Glutamatergic neuron (in vitro differentiated cells): ENCODE data around the gene GLIS1. TPM values are rescaled to one million over a fixed set of nuclear protein-coding genes. Genes with fewer than 3 reads are reported as not detected.

Source experiments
- DNase-seq: peaks from one replicate; pipeline ENCODE4 v3.0.0; 2022
- H3K27ac Mint-ChIP-seq: one replicate; pipeline ENCODE4 v1.8.0; 2020; ENCODE audit warnings: mild to moderate bottlenecking, mixed read lengths, inconsistent platforms; ENCODE audit not compliant: unreplicated experiment
- H3K27me3 Mint-ChIP-seq: one replicate; pipeline ENCODE4 v1.8.0; 2020; ENCODE audit warnings: mild to moderate bottlenecking, moderate library complexity, mixed read lengths, inconsistent platforms; ENCODE audit not compliant: unreplicated experiment
- H3K36me3 Mint-ChIP-seq: one replicate; pipeline ENCODE4 v1.8.0; 2020; ENCODE audit warnings: mild to moderate bottlenecking, mixed read lengths, inconsistent platforms; ENCODE audit not compliant: unreplicated experiment
- H3K4me1 Mint-ChIP-seq: one replicate; pipeline ENCODE4 v1.8.0; 2020; ENCODE audit warnings: mild to moderate bottlenecking, low read depth, mixed read lengths, inconsistent platforms; ENCODE audit not compliant: unreplicated experiment
- H3K4me3 Mint-ChIP-seq: one replicate; pipeline ENCODE4 v1.8.0; 2020; ENCODE audit warnings: mild to moderate bottlenecking, mixed read lengths, inconsistent platforms; ENCODE audit not compliant: unreplicated experiment
- H3K9me3 Mint-ChIP-seq: one replicate; pipeline ENCODE4 v1.8.0; 2020; ENCODE audit warnings: mild to moderate bottlenecking, moderate library complexity, mixed read lengths, inconsistent platforms; ENCODE audit not compliant: unreplicated experiment
- total RNA-seq: library from RNA; stranded (reverse); fragmentation: NEBNext Ultra II Directional; extraction: Animal tissue kit (Norgen Biotek cat#: 25700); gene quantifications from one replicate; pipeline ENCODE4 v1.2.1, GENCODE V29; 2021; ENCODE audit not compliant: unreplicated experiment
- TF ChIP-seq, protein P1 (sequence below): fragments of 200-600 bp; sonication (generic); IDR thresholded peaks from one replicate; pipeline ENCODE4 v1.5.0; 2021; ENCODE audit not compliant: partially characterized antibody, unreplicated experiment

The GLIS1 gene
- total RNA-seq, 1 donor from 2014 or later = 0.76 TPM

DNA sequence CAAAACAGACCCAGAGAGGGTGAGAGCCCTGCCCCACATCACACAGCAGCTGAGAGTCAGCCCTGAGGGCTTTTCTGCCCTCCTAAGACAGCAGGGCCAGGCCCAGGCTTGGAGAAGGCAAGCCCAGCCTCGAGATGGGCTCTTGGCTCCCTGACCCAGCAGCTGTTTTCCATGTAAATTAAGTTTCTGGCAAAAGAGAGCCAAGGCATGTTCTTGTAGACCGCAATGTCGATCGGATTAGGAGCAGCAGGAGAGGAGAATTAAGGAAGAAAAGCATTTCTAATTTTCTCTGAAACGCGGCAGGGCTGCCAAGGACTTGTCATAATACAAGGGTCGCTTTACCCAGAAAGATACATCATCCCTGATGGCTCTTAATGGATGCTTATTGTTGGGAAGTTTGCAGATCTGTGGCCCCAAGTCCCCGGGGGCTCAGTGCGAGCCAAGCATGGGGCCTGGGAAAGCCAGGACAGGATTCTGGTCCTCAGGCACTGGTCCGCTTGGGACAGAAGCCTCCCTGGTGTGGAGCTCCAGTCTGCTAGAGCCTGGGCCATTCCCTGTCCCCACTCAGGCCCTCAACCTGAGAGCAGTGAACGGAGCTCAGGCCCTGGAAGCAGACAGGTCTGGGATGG lies 216.9 kb downstream of the GLIS1 start:
- Mint-ChIP-seq H3K27me3 (peaks cover 8% of the 10 kb centered on the region), H3K36me3 (no peaks in the 10 kb centered on the region), H3K9me3 (peaks cover 8% of the 10 kb centered on the region), H3K4me1 (peaks cover 47% of the 10 kb centered on the region), H3K27ac (no peak overlapping the region), H3K4me3 (no peak overlapping the region)
- DNase-seq = no peak
- TF ChIP-seq, protein P1, sequence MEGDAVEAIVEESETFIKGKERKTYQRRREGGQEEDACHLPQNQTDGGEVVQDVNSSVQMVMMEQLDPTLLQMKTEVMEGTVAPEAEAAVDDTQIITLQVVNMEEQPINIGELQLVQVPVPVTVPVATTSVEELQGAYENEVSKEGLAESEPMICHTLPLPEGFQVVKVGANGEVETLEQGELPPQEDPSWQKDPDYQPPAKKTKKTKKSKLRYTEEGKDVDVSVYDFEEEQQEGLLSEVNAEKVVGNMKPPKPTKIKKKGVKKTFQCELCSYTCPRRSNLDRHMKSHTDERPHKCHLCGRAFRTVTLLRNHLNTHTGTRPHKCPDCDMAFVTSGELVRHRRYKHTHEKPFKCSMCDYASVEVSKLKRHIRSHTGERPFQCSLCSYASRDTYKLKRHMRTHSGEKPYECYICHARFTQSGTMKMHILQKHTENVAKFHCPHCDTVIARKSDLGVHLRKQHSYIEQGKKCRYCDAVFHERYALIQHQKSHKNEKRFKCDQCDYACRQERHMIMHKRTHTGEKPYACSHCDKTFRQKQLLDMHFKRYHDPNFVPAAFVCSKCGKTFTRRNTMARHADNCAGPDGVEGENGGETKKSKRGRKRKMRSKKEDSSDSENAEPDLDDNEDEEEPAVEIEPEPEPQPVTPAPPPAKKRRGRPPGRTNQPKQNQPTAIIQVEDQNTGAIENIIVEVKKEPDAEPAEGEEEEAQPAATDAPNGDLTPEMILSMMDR = no peak

DNA sequence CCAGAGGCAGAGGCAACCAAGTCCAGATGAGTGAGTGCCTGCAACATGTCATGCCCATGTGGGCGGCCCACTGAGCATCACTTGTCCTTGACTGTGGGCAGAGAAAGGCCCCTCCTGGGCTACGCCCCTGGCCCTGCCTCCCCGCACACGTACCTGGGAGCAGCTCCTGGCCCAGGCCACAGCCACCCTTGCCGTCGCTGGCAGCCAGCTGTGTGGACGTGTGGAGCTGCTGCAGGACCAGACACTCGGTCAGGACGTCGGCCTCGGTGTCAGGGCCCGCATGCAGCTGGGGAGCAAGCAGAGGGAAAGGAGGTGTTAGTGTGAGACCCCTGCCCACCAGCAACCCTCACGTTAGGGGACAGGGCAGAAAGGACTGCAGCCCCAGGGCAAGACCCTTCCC lies 218.5 kb downstream of the GLIS1 start:
- Mint-ChIP-seq H3K27me3 (peaks cover 4% of the 10 kb centered on the region), H3K4me3 (no peak overlapping the region), H3K36me3 (no peaks in the 10 kb centered on the region), H3K27ac (peak overlapping the region; percentile 69), H3K4me1 (peaks cover 39% of the 10 kb centered on the region), H3K9me3 (peaks cover 5% of the 10 kb centered on the region)
- no peak for DNase-seq
- TF ChIP-seq, protein P1 = no peak

DNA sequence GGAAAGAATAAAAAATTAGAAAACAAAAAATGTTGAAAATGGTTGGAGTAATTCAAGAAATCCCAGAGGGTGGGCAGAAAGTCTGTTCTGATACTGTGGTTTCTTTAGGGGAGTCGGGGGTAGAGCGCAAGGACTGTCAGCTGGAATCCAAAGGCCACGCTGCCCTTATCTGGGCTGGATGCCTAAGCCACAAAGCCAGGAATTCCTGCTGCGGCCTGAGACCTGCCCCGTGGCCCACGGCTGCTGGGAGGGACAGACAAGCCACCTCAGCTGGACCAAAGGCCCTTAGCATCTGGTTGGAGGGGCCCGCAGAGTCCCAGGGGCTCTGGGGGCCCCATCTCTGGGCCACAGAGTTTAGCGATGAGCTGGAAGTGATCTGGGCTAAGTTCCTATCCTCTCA lies 219.5 kb downstream of the GLIS1 start:
- no peak for DNase-seq
- peak overlapping the region; percentile 31 for H3K27ac Mint-ChIP-seq

DNA sequence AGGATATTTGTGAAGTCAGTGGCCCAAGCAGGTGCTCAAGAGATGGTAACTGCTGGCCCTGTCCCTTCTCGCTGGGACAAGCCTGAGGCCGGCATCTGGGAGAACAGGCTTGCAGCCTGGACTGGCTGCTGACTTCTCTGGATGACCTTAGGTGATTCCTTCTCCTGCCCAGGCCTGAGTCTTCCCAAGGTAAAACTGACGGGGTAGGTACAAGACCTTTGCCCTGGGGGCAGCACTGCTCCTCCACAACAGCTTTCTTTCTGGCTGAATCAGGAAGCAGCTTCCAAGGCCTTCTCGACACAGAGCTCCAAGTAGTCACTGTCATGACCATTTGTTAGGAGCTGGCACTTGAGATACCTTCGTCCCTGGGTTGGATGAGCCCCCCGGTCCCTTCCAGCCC lies 220.2 kb downstream of the GLIS1 start:
- no peak overlapping the region for H3K4me3 Mint-ChIP-seq
- DNase-seq = no peak
- H3K27ac Mint-ChIP-seq = peak overlapping the region; percentile 89
- H3K4me1 Mint-ChIP-seq = peaks cover 40% of the 10 kb centered on the region
- no peaks in the 10 kb centered on the region for H3K36me3 Mint-ChIP-seq
- TF ChIP-seq, protein P1 = no peak
- H3K27me3 Mint-ChIP-seq = peaks cover 2% of the 10 kb centered on the region
- peaks cover 5% of the 10 kb centered on the region for H3K9me3 Mint-ChIP-seq

More for the DNA sequence above, 219.5 kb downstream of the GLIS1 start:
- H3K9me3 Mint-ChIP-seq = peaks cover 5% of the 10 kb centered on the region
- H3K36me3 Mint-ChIP-seq = no peaks in the 10 kb centered on the region
- TF ChIP-seq, protein P1 = no peak
- H3K27me3 Mint-ChIP-seq = peaks cover 2% of the 10 kb centered on the region
- no peak overlapping the region for H3K4me3 Mint-ChIP-seq
- peaks cover 43% of the 10 kb centered on the region for H3K4me1 Mint-ChIP-seq

DNA sequence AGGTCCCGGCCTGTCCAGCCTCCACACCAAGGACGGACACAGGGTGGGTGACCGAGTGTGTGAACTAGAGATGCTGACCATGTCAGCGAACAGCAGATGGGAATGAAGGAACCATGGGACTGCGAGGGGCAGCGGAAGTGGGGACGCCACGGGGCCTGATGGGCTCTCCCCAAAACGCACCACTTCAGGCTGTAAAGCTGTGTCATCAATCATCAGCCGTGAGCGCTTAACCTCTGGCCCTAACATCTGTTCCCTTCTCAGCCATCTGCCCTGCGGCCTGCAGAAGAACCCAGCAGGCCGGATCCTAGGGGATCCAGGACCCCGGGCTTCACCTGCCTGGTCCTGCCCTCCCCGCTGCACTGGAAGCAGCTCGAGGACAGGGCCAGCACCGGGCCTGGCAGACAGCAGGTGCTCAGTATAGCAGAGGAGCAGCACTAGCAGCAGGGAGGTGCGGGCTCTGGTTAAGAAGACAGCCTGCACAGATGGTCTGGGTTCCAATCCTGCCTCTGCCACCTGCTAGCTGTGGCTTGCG lies 221.1 kb downstream of the GLIS1 start:
- Mint-ChIP-seq H3K36me3 (no peaks in the 10 kb centered on the region), H3K4me1 (peaks cover 40% of the 10 kb centered on the region), H3K27me3 (peaks cover 3% of the 10 kb centered on the region)

More for the DNA sequence above, 221.1 kb downstream of the GLIS1 start:
- Mint-ChIP-seq H3K9me3 (peaks cover 4% of the 10 kb centered on the region), H3K4me3 (peak overlapping the region; percentile 36), H3K27ac (peak overlapping the region; percentile 89)
- TF ChIP-seq, protein P1 = no peak
- DNase-seq = peak; percentile 62
